H1 (cell line): ENCODE results near the gene CTSW. TPM values are rescaled to one million over a fixed set of nuclear protein-coding genes. Genes with fewer than 3 reads are reported as not detected.

Experiments
- CTCF ChIA-PET: fragments of 300-600 bp; sonication (Branson Sonifier 250); formaldehyde crosslinking; loops from one replicate; lab custom pipeline; 2021; ENCODE audit not compliant: partially characterized antibody; lab: Charles Lee
- POLR2A ChIA-PET: fragments of 300-600 bp; sonication (Branson Sonifier 250); formaldehyde crosslinking; loops from one replicate; lab custom pipeline; 2021; ENCODE audit warnings: inconsistent platforms; ENCODE audit not compliant: partially characterized antibody; lab: Charles Lee
- DNase-seq, 2 experiments: peaks; one replicate each; pipeline versions ENCODE4 v3.0.0 to v3.0.0-alpha.2; 2010 to 2022; ENCODE audit warnings: low spot score in 2 of 2, low read depth in 1 of 2, mixed read lengths in 1 of 2
- FAIRE-seq: peaks from 2 replicates; lab custom pipeline; 2011; peaks lifted over from hg19 to GRCh38; lab: Jason Lieb, UNC
- H2AFZ ChIP-seq: 2 replicates; pipeline ENCODE4 v1.8.1; 2012; ENCODE audit warnings: low read length, inconsistent platforms
- H2AK5ac ChIP-seq: 2 replicates; pipeline ENCODE4 v1.6.1; 2013; ENCODE audit warnings: low read depth, low read length
- H2BK120ac ChIP-seq: replicated peaks from 2 replicates; pipeline ENCODE3; 2013; ENCODE audit warnings: low read depth, low read length, inconsistent platforms
- H2BK12ac ChIP-seq: 2 replicates; pipeline ENCODE4 v1.6.1; 2013; ENCODE audit warnings: low read depth, low read length
- H2BK15ac ChIP-seq: 2 replicates; pipeline ENCODE4 v1.6.1; 2013; ENCODE audit warnings: low read length
- H2BK20ac ChIP-seq: 2 replicates; pipeline ENCODE4 v1.6.1; 2013; ENCODE audit warnings: low read length
- H2BK5ac ChIP-seq: 2 replicates; pipeline ENCODE4 v1.6.1; 2013; ENCODE audit warnings: low read depth, low read length
- H3K14ac ChIP-seq: 2 replicates; pipeline ENCODE4 v1.6.1; 2013; ENCODE audit warnings: inconsistent platforms; ENCODE audit not compliant: insufficient read length
- H3K18ac ChIP-seq: 2 replicates; pipeline ENCODE4 v1.6.1; 2013; ENCODE audit warnings: low read length; ENCODE audit errors: extremely low read depth
- H3K23ac ChIP-seq: 2 replicates; pipeline ENCODE4 v1.6.1; 2013; ENCODE audit warnings: inconsistent platforms; ENCODE audit not compliant: insufficient read length
- H3K23me2 ChIP-seq: 2 replicates; pipeline ENCODE4 v1.6.1; 2013; ENCODE audit warnings: low read depth, low read length
- H3K27ac ChIP-seq: 2 replicates; pipeline ENCODE4 v1.6.1; 2011; ENCODE audit warnings: low read depth, low read length, inconsistent platforms
- H3K27me3 ChIP-seq, 4 experiments: replicated peaks in 1 of 4; 1 replicate in 1 of 4; 2 replicates in 3 of 4; pipeline versions ENCODE4 v1.6.1 to v1.8.1; 2011 to 2013; ENCODE audit warnings: low read length in 3 of 4, mild to moderate bottlenecking in 3 of 4, inconsistent platforms in 2 of 4, mixed read lengths in 2 of 4, moderate library complexity in 1 of 4; ENCODE audit not compliant: control insufficient read depth in 3 of 4, insufficient read depth in 3 of 4; ENCODE audit errors: extremely low read depth in 1 of 4
- H3K36me3 ChIP-seq, 4 experiments: 2 replicates each; pipeline versions ENCODE4 v1.6.1 to v1.8.1; 2011 to 2013; ENCODE audit warnings: mild to moderate bottlenecking in 4 of 4, low read length in 3 of 4, moderate library complexity in 2 of 4, control low read depth in 1 of 4, inconsistent platforms in 1 of 4; ENCODE audit not compliant: insufficient read depth in 4 of 4, control insufficient read depth in 2 of 4
- H3K4ac ChIP-seq: replicated peaks from 2 replicates; pipeline ENCODE3; 2013; ENCODE audit warnings: low read length, low read depth, mixed read lengths, inconsistent platforms; ENCODE audit not compliant: insufficient read length
- H3K4me1 ChIP-seq, 4 experiments: replicated peaks in 1 of 4; 1 replicate in 1 of 4; 2 replicates in 3 of 4; pipeline versions ENCODE4 v1.6.1 to v1.8.1; 2011 to 2013; ENCODE audit warnings: low read length in 3 of 4, inconsistent platforms in 2 of 4, mixed read lengths in 1 of 4; ENCODE audit not compliant: insufficient read depth in 4 of 4, control insufficient read depth in 3 of 4
- H3K4me2 ChIP-seq, 2 experiments: 2 replicates each; pipeline versions ENCODE4 v1.6.1 to v1.8.1; 2011 to 2013; ENCODE audit warnings: low read depth in 2 of 2, low read length in 2 of 2, control low read depth in 1 of 2, inconsistent platforms in 1 of 2, mild to moderate bottlenecking in 1 of 2; ENCODE audit not compliant: insufficient read depth in 1 of 2
- H3K4me3 ChIP-seq, 4 experiments: fragments of 200-600, 300-600 bp in 1 of 4; sonication (generic), shearing (Covaris generic), sonication (Bioruptor Twin) in 1 of 4; 2 replicates each; pipeline versions ENCODE4 v1.5.1 to v1.8.1; 2011 to 2016; ENCODE audit warnings: low read length in 4 of 4, low read depth in 3 of 4, control low read depth in 2 of 4, inconsistent platforms in 2 of 4, mild to moderate bottlenecking in 2 of 4, mixed read lengths in 1 of 4, moderate library complexity in 1 of 4; ENCODE audit not compliant: insufficient read depth in 2 of 4; ENCODE audit errors: extremely low read depth in 1 of 4
- H3K56ac ChIP-seq: replicated peaks from 2 replicates; pipeline ENCODE3; 2013; ENCODE audit warnings: low read depth, mild to moderate bottlenecking, mixed read lengths, low read length, inconsistent platforms; ENCODE audit not compliant: insufficient read length
- H3K79me1 ChIP-seq: 2 replicates; pipeline ENCODE4 v1.6.1; 2013; ENCODE audit warnings: low read depth, low read length, control low read depth
- H3K79me2 ChIP-seq, 2 experiments: 2 replicates each; pipeline versions ENCODE4 v1.6.1 to v1.8.1; 2012 to 2013; ENCODE audit warnings: low read length in 2 of 2, mild to moderate bottlenecking in 2 of 2, inconsistent platforms in 1 of 2; ENCODE audit not compliant: insufficient read depth in 2 of 2, control insufficient read depth in 1 of 2
- H3K9ac ChIP-seq, 4 experiments: replicated peaks in 1 of 4; 1 replicate in 1 of 4; 2 replicates in 3 of 4; pipeline versions ENCODE4 v1.6.1 to v1.8.1; 2011 to 2013; ENCODE audit warnings: low read depth in 3 of 4, low read length in 3 of 4, control low read depth in 2 of 4, mild to moderate bottlenecking in 2 of 4, moderate library complexity in 2 of 4, inconsistent platforms in 1 of 4; ENCODE audit errors: extremely low read depth in 1 of 4
- H3K9me3 ChIP-seq, 2 experiments: 2 replicates each; pipeline versions ENCODE4 v1.6.1 to v1.8.1; 2012 to 2013; ENCODE audit warnings: mild to moderate bottlenecking in 2 of 2, moderate library complexity in 2 of 2, control low read depth in 1 of 2, inconsistent platforms in 1 of 2, low read depth in 1 of 2, low read length in 1 of 2, mixed read lengths in 1 of 2; ENCODE audit not compliant: insufficient read depth in 2 of 2
- H4K20me1 ChIP-seq, 2 experiments: replicated peaks in 1 of 2; 2 replicates each; pipeline versions ENCODE3 to v1.8.1; 2011 to 2013; ENCODE audit warnings: inconsistent platforms in 2 of 2, low read length in 2 of 2, mild to moderate bottlenecking in 1 of 2; ENCODE audit not compliant: insufficient read depth in 2 of 2, control insufficient read depth in 1 of 2
- H4K5ac ChIP-seq: 2 replicates; pipeline ENCODE4 v1.6.1; 2013; ENCODE audit warnings: low read length, low read depth, mixed read lengths, inconsistent platforms; ENCODE audit not compliant: insufficient read length
- H4K8ac ChIP-seq: 2 replicates; pipeline ENCODE4 v1.8.0; 2013; ENCODE audit warnings: mild to moderate bottlenecking, moderate library complexity, low read length, inconsistent platforms; ENCODE audit not compliant: insufficient read depth; ENCODE audit errors: extremely low read depth
- H4K91ac ChIP-seq: replicated peaks from 2 replicates; pipeline ENCODE3; 2013; ENCODE audit warnings: low read length, mixed read lengths, inconsistent platforms; ENCODE audit not compliant: insufficient read length
- BCL11A ChIP-seq, 2 experiments: IDR thresholded peaks; one replicate each; pipeline ENCODE4 v1.6.1; 2011; ENCODE audit warnings: low read depth in 2 of 2, low read length in 2 of 2, mild to moderate bottlenecking in 2 of 2
- CREB1 ChIP-seq: IDR thresholded peaks from 2 replicates; pipeline ENCODE4 v1.6.1; 2012; ENCODE audit warnings: inconsistent platforms
- SIN3A ChIP-seq, 2 experiments: IDR thresholded peaks in 1 of 2; conservative IDR thresholded peaks in 1 of 2; 2 replicates each; pipeline ENCODE4 v1.6.1; 2011 to 2012; ENCODE audit warnings: low read length in 2 of 2, improper control_type of control experiment in 1 of 2, low read depth in 1 of 2, mild to moderate bottlenecking in 1 of 2
- SP1 ChIP-seq: IDR thresholded peaks from 2 replicates; pipeline ENCODE4 v1.6.1; 2011; ENCODE audit warnings: low read depth, low read length
- TBP ChIP-seq: IDR thresholded peaks from 2 replicates; pipeline ENCODE4 v1.6.1; 2011; ENCODE audit warnings: low read depth, low read length, improper control_type of control experiment
- YY1 ChIP-seq: IDR thresholded peaks from 2 replicates; pipeline ENCODE4 v1.6.1; 2011; ENCODE audit warnings: low read depth, mild to moderate bottlenecking, low read length
- WGBS, 2 experiments: shearing (Covaris generic) in 1 of 2; methylation state at CpG; one replicate each; pipeline versions ENCODE4 v1.1.6 to v1.1.7; 2013 to 2015; ENCODE audit warnings: low lambda C conversion rate in 2 of 2, mixed read lengths in 2 of 2, inconsistent platforms in 1 of 2, low coverage in 1 of 2, missing lambda C conversion rate in 1 of 2; ENCODE audit not compliant: insufficient replicate concordance in 2 of 2, insufficient coverage in 1 of 2, insufficient read length in 1 of 2; ENCODE audit errors: extremely low coverage in 1 of 2, missing lambda C conversion rate in 1 of 2; 5-methylcytosine and 5-hydroxymethylcytosine counted together
- polyA plus RNA-seq, 7 experiments: library from polyadenylated mRNA; depleted of rRNA in 3 of 7; stranded (reverse) in 5 of 7; unstranded in 2 of 7; fragments of >200 nt in 5 of 7; fragments of 200-250 nt in 2 of 7; gene quantifications; 1 replicate in 5 of 7; 2 replicates in 1 of 7; 4 replicates in 1 of 7; pipeline versions ENCODE4 v1.2.1 to v1.2.3, GENCODE V29; 2011 to 2013; ENCODE audit warnings: missing spikeins in 2 of 7, mixed read lengths in 2 of 7
- total RNA-seq: library from RNA; stranded (reverse); fragmentation: NEBNext Ultra II Directional; extraction: Animal tissue kit (Norgen Biotek cat#: 25700); gene quantifications from 2 replicates; pipeline ENCODE4 v1.2.1, GENCODE V29; 2021
- TF ChIP-seq, protein P1 (sequence below): IDR thresholded peaks from 2 replicates; pipeline ENCODE4 v1.6.1; 2012; ENCODE audit warnings: low read length, inconsistent platforms
- TF ChIP-seq, protein P2 (sequence below): IDR thresholded peaks from 2 replicates; pipeline ENCODE4 v1.6.1; 2011; ENCODE audit warnings: low read length, improper control_type of control experiment
- TF ChIP-seq, protein P3 (sequence below): IDR thresholded peaks from 2 replicates; pipeline ENCODE4 v1.6.1; 2012; ENCODE audit warnings: inconsistent platforms

Gene CTSW
- total and polyA plus RNA-seq, 2 of the 8 experiments (the other 6 are each of a cell fraction or from before 2014, with no cell fraction given) = not detected

DNA sequence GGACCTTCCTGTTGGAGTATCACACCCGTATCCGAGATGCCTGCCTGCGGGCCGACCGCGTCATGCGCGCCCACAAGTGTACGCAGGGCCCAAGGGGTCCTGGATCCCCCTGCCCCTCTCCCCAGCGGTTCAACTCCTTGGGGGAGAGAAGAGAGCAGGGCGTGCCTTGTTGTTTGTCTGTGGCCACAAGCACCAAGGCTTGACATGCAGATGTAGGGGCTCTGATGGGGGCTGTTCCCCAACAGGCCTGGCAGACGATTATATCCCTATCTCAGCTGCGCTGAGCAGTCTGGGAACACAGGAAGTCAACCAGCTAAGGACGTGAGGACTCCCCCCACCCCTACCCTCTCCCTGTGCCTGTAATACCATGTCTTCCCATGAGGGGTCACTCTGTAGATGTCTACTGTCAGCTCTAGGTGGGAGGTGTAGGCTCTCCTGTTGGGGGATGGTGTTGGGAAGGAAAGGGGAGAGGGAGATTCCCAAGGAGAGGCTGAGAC, 28.5 kb upstream of the CTSW start:
- CTCF ChIA-PET = interaction anchor here (0.6 to 15.2 kb wide), 42 partner anchors 9 to 1091 kb away, joined by 3 to 283 read pairs (median 5); partner anchors contain the start of genes AP5B1, CCDC85B, CFL1 and CTSW
- H3K9ac ChIP-seq = no peak overlapping the region
- no peak overlapping the region for H4K5ac ChIP-seq
- no peak overlapping the region for H3K27ac ChIP-seq
- no peak overlapping the region for H3K56ac ChIP-seq
- peaks cover 9 to 22% of the 10 kb centered on the region in 2 experiments for H3K79me2 ChIP-seq
- DNase-seq = peak in 1 of 2 experiments; percentile 93
- no peak overlapping the region for H3K4me2 ChIP-seq
- H3K23ac ChIP-seq = no peak overlapping the region
- POLR2A ChIA-PET = interaction anchor here (0.8 to 38.3 kb wide), 17 partner anchors 8 to 244 kb away, joined by 3 to 1071 read pairs (median 4); partner anchors contain the start of genes AP5B1, CCDC85B, CFL1 and CTSW
- no peak overlapping the region for H3K4ac ChIP-seq
- H3K27me3 ChIP-seq = no peaks in the 10 kb centered on the region; a peak in 1 of 7 replicates
- no peak overlapping the region for H4K8ac ChIP-seq
- H3K18ac ChIP-seq = no peak overlapping the region
- H3K4me1 ChIP-seq = peaks cover 0 to 5% (median under 1%) of the 10 kb centered on the region in 4 experiments; a peak in 5 of 7 replicates
- WGBS, 2 experiments = 91% methylated on average over 14 of the region's 14 CpGs; no CpG with 5 or more reads in 1 of the 2 experiments
- H3K4me3 ChIP-seq = no peak overlapping the region
- no peak overlapping the region for H2BK15ac ChIP-seq
- H2BK20ac ChIP-seq = no peak overlapping the region
- H4K20me1 ChIP-seq = peaks cover 20 to 23% of the 10 kb centered on the region in 2 experiments
- H2BK120ac ChIP-seq = no peak overlapping the region
- H3K23me2 ChIP-seq = no peaks in the 10 kb centered on the region
- H2AFZ ChIP-seq = no peak overlapping the region
- H3K79me1 ChIP-seq = peaks cover 14% of the 10 kb centered on the region
- no peak overlapping the region for H2AK5ac ChIP-seq
- H3K36me3 ChIP-seq = peaks cover 17 to 33% (median 30%) of the 10 kb centered on the region in 4 experiments
- peak overlapping the region; percentile 35; the same call in 1 of the 2 replicates for H2BK5ac ChIP-seq
- FAIRE-seq = peak; percentile 48
- H4K91ac ChIP-seq = no peak overlapping the region
- peaks cover 7 to 10% of the 10 kb centered on the region in 2 experiments; a peak in 2 of 4 replicates for H3K9me3 ChIP-seq
- H2BK12ac ChIP-seq = no peak overlapping the region
- no peak overlapping the region for H3K14ac ChIP-seq
- TF ChIP-seq TBP = peak; percentile 33; the same call in 1 of the 2 replicates
- TF ChIP-seq YY1 = no peak
- TF ChIP-seq, protein P1, sequence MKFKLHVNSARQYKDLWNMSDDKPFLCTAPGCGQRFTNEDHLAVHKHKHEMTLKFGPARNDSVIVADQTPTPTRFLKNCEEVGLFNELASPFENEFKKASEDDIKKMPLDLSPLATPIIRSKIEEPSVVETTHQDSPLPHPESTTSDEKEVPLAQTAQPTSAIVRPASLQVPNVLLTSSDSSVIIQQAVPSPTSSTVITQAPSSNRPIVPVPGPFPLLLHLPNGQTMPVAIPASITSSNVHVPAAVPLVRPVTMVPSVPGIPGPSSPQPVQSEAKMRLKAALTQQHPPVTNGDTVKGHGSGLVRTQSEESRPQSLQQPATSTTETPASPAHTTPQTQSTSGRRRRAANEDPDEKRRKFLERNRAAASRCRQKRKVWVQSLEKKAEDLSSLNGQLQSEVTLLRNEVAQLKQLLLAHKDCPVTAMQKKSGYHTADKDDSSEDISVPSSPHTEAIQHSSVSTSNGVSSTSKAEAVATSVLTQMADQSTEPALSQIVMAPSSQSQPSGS = peak; percentile 21; the same call in 1 of the 2 replicates
- TF ChIP-seq BCL11A (IDR thresholded peaks at IDR 0.05; ENCODE audit: low read depth in 2 of 2, low read length in 2 of 2) = no peak
- TF ChIP-seq, protein P2, sequence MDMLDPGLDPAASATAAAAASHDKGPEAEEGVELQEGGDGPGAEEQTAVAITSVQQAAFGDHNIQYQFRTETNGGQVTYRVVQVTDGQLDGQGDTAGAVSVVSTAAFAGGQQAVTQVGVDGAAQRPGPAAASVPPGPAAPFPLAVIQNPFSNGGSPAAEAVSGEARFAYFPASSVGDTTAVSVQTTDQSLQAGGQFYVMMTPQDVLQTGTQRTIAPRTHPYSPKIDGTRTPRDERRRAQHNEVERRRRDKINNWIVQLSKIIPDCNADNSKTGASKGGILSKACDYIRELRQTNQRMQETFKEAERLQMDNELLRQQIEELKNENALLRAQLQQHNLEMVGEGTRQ = no peak; the same call in 1 of the 2 replicates
- TF ChIP-seq SP1 = peak; percentile 33; the same call in 1 of the 2 replicates
- 0 out of 4 replicates have a peak, but pooled peaks have one; percentile 45 to 64 for TF ChIP-seq SIN3A (conservative IDR thresholded peaks at IDR 0.05 in 1 of 2, IDR thresholded peaks at IDR 0.05 in 1 of 2; ENCODE audit: low read depth in 1 of 2, low read length in 2 of 2)
- peak; percentile 64; the same call in 1 of the 2 replicates for TF ChIP-seq CREB1
- TF ChIP-seq, protein P3, sequence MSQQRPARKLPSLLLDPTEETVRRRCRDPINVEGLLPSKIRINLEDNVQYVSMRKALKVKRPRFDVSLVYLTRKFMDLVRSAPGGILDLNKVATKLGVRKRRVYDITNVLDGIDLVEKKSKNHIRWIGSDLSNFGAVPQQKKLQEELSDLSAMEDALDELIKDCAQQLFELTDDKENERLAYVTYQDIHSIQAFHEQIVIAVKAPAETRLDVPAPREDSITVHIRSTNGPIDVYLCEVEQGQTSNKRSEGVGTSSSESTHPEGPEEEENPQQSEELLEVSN = no peak
